ENCODE measurements around the gene TRRAP.

DNA sequence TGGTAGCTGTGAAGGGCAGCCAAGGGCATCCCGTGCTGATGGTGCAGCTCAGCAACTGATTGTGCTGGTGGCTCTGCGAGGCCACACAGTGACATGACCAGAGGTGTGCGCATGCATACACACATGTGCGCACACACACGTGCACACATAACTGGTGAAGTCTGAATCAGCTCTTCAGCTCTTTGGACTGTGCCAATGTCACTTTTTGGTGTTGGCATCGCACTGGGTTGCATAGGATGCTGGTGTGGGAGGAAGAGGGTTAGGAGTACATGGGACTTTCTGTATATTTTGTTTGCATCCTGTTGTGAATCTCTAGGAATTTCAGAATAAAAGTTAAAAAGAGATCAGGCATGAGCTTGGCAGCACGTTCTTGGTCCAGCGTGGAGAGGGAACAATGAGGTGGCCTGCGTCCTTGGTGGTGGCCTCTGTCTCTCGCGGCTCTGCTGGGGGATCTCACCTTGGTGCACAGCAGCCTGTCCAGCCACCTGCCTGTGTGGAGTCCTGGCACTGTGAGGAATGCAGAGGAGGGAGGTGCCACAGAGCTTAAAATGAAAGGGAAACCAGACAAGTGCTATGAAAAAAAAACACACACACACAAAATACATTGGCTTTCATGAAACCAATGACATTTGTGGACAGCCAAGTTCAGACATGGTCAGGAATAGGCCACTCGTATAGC lies 124.0 kb downstream of the TRRAP start:
- no peak for TF ChIP-seq POLR2A (IDR thresholded peaks at IDR 0.05)
- TF ChIP-seq, protein P1, sequence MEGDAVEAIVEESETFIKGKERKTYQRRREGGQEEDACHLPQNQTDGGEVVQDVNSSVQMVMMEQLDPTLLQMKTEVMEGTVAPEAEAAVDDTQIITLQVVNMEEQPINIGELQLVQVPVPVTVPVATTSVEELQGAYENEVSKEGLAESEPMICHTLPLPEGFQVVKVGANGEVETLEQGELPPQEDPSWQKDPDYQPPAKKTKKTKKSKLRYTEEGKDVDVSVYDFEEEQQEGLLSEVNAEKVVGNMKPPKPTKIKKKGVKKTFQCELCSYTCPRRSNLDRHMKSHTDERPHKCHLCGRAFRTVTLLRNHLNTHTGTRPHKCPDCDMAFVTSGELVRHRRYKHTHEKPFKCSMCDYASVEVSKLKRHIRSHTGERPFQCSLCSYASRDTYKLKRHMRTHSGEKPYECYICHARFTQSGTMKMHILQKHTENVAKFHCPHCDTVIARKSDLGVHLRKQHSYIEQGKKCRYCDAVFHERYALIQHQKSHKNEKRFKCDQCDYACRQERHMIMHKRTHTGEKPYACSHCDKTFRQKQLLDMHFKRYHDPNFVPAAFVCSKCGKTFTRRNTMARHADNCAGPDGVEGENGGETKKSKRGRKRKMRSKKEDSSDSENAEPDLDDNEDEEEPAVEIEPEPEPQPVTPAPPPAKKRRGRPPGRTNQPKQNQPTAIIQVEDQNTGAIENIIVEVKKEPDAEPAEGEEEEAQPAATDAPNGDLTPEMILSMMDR (IDR thresholded peaks at IDR 0.05) = no peak
